ENCODE results near the gene STX7. TPM values are rescaled to one million over a fixed set of nuclear protein-coding genes. Genes with fewer than 3 reads are reported as not detected.
"Not testable (repeated sequence)": the region's sequence is repeated elsewhere in the genome, so short reads cannot be mapped to it uniquely, and the experiment has no call there.

Gene STX7
- total RNA-seq, 1 donor: 27.2 TPM

- no peak for TF ChIP-seq CTCF (IDR thresholded peaks at IDR 0.05; ENCODE audit: insufficient read depth, low read depth, low read length)
- DNase-seq (ENCODE audit: low read depth): no peak
- H3K4me3 ChIP-seq (ENCODE audit: low read depth, low read length): no peak overlapping the region
Measured at GRCh38 chr6:132537145-132537544, 24.2 kb upstream of the STX7 start.

GRCh38 chr6:132534546-132534945 lies 21.6 kb upstream of the STX7 start:
- DNase-seq (ENCODE audit: low read depth); H3K4me3 ChIP-seq (ENCODE audit: low read depth, low read length): not testable (repeated sequence)

- peak; percentile 79 for TF ChIP-seq CTCF (IDR thresholded peaks at IDR 0.05; ENCODE audit: insufficient read depth, low read depth, low read length)
- H3K4me3 ChIP-seq (ENCODE audit: low read depth, low read length): no peak overlapping the region
- DNase-seq (ENCODE audit: low read depth): peak; percentile 74
Measured at GRCh38 chr6:132530293-132530974, 17.5 kb upstream of the STX7 start.

GRCh38 chr6:132527791-132528190 lies 14.9 kb upstream of the STX7 start:
- peak; percentile 83 for DNase-seq (ENCODE audit: low read depth)
- no peak overlapping the region for H3K4me3 ChIP-seq (ENCODE audit: low read depth, low read length)
- no peak for TF ChIP-seq CTCF (IDR thresholded peaks at IDR 0.05; ENCODE audit: insufficient read depth, low read depth, low read length)

GRCh38 chr6:132526461-132526860 lies 13.5 kb upstream of the STX7 start:
- no peak for DNase-seq (ENCODE audit: low read depth)
- H3K4me3 ChIP-seq (ENCODE audit: low read depth, low read length): no peak overlapping the region
- no peak for TF ChIP-seq CTCF (IDR thresholded peaks at IDR 0.05; ENCODE audit: insufficient read depth, low read depth, low read length)

GRCh38 chr6:132525866-132526265 lies 12.9 kb upstream of the STX7 start:
- no peak for DNase-seq (ENCODE audit: low read depth)
- no peak for TF ChIP-seq CTCF (IDR thresholded peaks at IDR 0.05; ENCODE audit: insufficient read depth, low read depth, low read length)
- no peak overlapping the region for H3K4me3 ChIP-seq (ENCODE audit: low read depth, low read length)

GRCh38 chr6:132524646-132525045 lies 11.7 kb upstream of the STX7 start:
- no peak for TF ChIP-seq CTCF (IDR thresholded peaks at IDR 0.05; ENCODE audit: insufficient read depth, low read depth, low read length)

More at GRCh38 chr6:132524646-132525045, 11.7 kb upstream of the STX7 start:
- DNase-seq (ENCODE audit: low read depth): no peak
- H3K4me3 ChIP-seq (ENCODE audit: low read depth, low read length): no peak overlapping the region
